Iris pigment epithelial cell (primary cell): ENCODE results near the gene ANKRD29.
"Not testable (repeated sequence)": the region's sequence is repeated elsewhere in the genome, so short reads cannot be mapped to it uniquely, and the experiment has no call there.

Source experiments
- DNase-seq: peaks from one replicate; pipeline ENCODE4 v3.0.0-alpha.2; 2011; ENCODE audit warnings: low read depth

The ANKRD29 gene

DNA sequence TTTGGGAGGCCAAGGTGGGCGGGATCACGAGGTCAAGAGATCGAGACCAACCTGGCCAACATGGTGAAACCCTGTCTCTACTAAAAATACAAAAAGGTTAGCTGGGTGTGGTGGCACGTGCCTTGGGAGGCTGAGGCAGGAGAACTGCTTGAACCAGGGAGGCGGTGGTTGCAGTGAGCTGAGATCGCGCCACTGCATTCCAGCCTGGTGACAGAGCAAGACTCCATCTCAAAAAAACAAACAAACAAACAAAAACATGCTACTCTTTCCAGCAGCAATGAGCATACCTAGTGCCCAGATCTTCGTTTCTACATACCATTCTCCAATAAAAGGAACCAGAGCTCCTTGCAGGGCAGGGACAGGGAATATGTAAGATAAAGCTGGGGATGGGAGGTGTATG is 105.2 kb downstream of the ANKRD29 start:
- DNase-seq = not testable (repeated sequence)

DNA sequence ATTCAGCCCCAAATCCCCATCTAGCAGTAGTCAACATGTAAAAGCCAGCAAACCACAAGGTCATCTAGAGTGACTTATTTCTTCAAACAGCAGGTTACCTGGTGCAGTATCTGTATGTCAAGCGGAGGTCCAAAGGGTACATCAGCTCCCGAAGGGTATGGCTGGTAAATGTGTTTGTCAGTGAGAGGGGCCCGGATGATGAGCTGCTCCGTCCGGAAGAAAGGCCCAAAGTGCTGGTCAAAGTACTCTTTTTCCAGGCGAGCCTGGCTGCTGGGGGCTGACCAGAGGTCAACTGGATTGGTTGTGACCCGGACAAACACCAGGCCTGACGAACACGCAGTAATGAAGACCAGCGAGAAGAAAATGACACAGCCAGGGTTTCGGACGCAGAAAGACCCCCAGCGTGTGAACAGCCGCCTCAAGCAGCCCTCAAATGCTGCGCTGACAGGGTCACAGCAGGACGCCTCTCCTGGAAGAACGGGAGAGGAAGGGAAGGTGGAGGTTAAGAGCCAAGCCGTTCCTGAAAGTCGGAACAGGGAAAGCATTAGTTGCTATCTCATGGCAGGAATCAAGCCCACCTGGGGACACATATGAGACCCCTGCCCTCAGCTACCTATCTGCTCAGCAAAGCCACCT is 106.4 kb downstream of the ANKRD29 start:
- no peak for DNase-seq

DNA sequence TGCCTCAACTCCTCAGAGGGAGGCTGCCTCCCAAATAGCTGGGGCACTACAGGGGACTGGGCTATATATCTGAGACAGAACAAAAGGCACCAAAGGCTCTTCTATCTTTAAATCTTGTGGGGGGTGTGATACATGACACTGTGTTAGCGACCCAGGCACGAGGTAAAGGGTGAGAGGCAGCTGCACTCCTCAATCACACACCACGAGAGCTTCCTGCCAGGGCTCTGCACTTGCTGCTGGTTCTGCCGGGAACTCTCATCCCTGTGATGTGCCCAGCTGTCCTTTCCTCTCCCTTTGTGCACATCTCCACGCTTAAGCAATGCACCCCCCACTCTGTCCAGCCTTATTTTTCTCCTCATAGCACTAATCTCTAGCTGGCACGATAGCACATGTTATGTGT is 108.8 kb downstream of the ANKRD29 start:
- DNase-seq = no peak

DNA sequence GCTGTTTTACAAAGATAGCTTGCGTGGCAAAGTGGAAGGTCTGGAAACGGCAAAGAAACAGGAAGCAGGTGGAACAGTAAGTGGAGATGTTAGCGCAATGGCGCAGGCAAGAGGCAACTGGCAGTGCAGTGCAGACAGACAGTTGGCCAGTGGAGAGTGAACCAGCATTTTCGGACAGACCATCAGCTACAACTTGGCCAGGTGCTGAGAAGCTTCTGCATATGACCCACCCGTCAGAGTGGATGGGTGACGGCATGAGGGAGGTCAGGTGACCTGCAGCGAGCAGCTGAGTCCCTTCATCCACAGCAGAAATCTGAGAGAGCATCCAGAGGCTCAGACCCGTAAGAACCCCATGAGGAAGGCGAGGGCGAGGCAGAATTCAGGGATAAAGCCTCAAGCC is 110.2 kb downstream of the ANKRD29 start:
- no peak for DNase-seq

DNA sequence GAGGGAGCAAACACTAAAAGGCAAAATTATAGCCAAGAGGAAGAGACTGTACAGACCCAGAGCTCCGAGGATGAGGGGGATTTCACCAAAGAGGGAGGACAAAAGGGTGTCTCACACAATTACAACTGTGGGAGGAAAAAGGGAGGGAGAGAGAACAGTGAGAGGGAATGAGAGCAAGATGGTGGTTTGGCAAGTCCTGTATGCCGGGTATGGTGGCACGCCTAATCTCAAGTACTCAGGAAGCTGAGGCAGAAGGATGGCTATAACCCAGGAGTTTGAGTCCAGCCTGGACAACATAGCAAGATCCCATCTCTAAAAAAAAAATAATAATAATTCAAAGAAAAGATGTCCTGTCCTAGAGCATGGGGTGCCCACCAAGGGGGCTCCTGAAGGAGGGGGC is 110.7 kb downstream of the ANKRD29 start:
- no peak for DNase-seq

DNA sequence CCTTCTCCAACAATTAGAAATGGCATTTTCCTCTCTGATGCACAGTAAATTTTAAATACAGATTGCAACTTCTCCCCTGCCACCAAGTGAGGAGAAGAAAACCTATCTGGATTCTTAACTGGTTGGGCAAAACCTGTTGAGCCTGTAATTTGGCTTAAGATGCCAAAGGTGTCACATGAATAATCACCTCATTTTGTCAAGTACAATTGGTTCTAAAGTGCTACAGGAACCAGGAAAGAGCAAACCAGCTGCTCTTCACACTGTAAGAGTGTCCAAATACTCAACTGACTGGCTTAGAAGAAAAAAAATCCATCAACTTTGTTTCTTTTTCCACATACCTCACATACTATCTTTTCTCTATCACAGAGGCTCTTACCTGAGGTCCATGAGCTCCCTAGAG is 111.8 kb downstream of the ANKRD29 start:
- DNase-seq = no peak
